ENCODE results near the gene VWF. TPM values are rescaled to one million over a fixed set of nuclear protein-coding genes. Genes with fewer than 3 reads are reported as not detected.

Gene VWF
- total RNA-seq, 2 donors from 2014 or later: 164 to 251 TPM

DNA sequence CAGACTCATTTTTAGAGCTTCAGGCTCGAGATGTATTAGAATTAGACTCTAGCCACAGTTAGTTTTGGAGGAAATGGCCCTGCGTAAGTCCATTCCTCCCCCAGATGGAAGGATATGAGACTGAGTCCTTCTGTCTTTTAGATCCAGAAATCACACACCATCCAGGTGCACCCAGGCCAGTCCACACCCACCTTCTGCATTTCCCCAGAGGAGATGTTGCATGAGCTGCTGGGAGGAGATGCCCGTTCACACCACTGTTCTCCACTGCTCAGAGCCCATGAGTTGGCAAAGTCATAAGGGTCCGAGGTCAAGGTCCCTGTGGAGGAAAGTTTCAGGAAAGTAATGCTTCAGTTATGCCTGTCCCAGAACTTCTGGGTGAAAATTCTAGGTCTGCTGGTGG lies 29.2 kb downstream of the VWF start:
- Histone ChIP-seq H3K9me3 (no peaks in the 10 kb centered on the region), H3K4me1 (ENCODE audit: control insufficient read depth in 1 of 2, low read depth in 2 of 2) (peaks cover 10 to 19% of the 10 kb centered on the region in 2 donors), H3K27ac (no peak overlapping the region), H3K36me3 (no peaks in the 10 kb centered on the region), H3K27me3 (replicated peaks; ENCODE audit: insufficient read depth) (no peaks in the 10 kb centered on the region), H3K4me3 (no peak overlapping the region)
- TF ChIP-seq CTCF (IDR thresholded peaks at IDR 0.05): no peak
- DNase-seq (ENCODE audit: low spot score): no peak
- no peak for ATAC-seq (ENCODE audit: insufficient number of reproducible peaks, low FRiP score, low read depth)

- H3K27ac ChIP-seq: peak overlapping the region; percentile 54 to 76
- H3K9me3 ChIP-seq: no peaks in the 10 kb centered on the region
- no peak overlapping the region for H3K4me3 ChIP-seq
- no peaks in the 10 kb centered on the region for H3K27me3 ChIP-seq (replicated peaks; ENCODE audit: insufficient read depth)
- ATAC-seq (ENCODE audit: insufficient number of reproducible peaks, low FRiP score, low read depth): no peak
- no peak for TF ChIP-seq CTCF (IDR thresholded peaks at IDR 0.05)
- no peak for DNase-seq (ENCODE audit: low spot score)
- no peaks in the 10 kb centered on the region for H3K36me3 ChIP-seq
- peaks cover 10 to 19% of the 10 kb centered on the region in 2 donors for H3K4me1 ChIP-seq (ENCODE audit: control insufficient read depth in 1 of 2, low read depth in 2 of 2)
Measured at GRCh38 chr12:6093764-6094163, 30.7 kb downstream of the VWF start.

DNA sequence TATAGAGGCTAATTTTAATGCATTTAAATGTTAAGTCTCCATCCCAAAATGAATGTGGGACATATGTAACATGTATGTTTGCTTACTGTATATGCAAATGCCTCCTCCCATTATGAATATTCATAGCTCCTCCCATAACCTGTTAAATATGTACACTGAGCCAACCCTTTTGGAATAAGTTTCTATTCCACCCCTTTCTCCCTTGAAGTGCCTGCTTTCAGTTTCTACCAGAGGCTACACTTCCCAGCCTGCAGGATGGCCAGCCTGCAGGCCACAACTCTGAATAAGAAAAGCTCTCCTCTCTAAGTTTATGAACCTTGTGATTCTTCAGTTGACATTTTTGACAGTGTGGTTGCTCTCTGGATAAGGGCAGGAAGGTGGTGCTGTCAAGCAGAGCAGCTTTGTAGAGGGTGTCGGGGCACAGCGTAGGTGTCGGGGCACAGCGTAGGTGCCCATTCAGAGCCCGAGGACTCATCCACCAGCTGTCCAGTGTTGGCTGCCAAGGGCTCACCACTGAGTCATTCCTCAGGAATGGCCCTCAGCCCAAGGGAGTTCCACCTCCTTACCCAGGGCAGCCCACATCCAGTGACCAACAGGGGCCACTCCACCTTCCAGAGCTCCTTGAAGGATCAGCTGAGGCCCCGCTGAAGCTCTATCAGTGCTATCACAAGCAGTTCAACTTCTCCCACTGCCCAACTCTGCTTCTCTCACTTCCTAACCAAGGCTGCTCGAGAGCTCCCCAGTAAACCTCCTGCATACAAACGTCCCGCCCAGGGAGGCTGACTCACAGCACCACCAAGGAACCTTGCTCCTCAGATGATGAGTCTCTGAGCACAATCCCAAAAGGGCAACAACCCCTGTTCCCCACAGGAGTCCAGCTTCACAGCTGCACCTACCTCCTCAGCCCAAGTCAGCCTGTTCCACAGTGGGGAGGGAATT lies 31.4 kb downstream of the VWF start:
- H3K4me3 ChIP-seq: peak overlapping the region; percentile 47
- H3K9me3 ChIP-seq: no peaks in the 10 kb centered on the region
- peak overlapping the region; percentile 54 to 76 for H3K27ac ChIP-seq
- no peaks in the 10 kb centered on the region for H3K27me3 ChIP-seq (replicated peaks; ENCODE audit: insufficient read depth)
- H3K36me3 ChIP-seq: no peaks in the 10 kb centered on the region
- DNase-seq (ENCODE audit: low spot score) (peak; percentile 41), ATAC-seq (ENCODE audit: insufficient number of reproducible peaks, low FRiP score, low read depth) (peak; percentile 63)
- H3K4me1 ChIP-seq (ENCODE audit: control insufficient read depth in 1 of 2, low read depth in 2 of 2): peaks cover 10 to 19% of the 10 kb centered on the region in 2 donors
- no peak for TF ChIP-seq CTCF (IDR thresholded peaks at IDR 0.05)

GRCh38 chr12:6091786-6092566 lies 32.5 kb downstream of the VWF start:
- DNase-seq (ENCODE audit: low spot score) (no peak), ATAC-seq (ENCODE audit: insufficient number of reproducible peaks, low FRiP score, low read depth) (no peak)
- H3K27ac ChIP-seq: no peak overlapping the region
- H3K4me1 ChIP-seq (ENCODE audit: control insufficient read depth in 1 of 2, low read depth in 2 of 2): peaks cover 10 to 19% of the 10 kb centered on the region in 2 donors
- no peaks in the 10 kb centered on the region for H3K27me3 ChIP-seq (replicated peaks; ENCODE audit: insufficient read depth)
- no peaks in the 10 kb centered on the region for H3K36me3 ChIP-seq
- TF ChIP-seq CTCF (IDR thresholded peaks at IDR 0.05): no peak
- no peak overlapping the region for H3K4me3 ChIP-seq
- H3K9me3 ChIP-seq: no peaks in the 10 kb centered on the region

- Histone ChIP-seq H3K4me3 (no peak overlapping the region), H3K4me1 (ENCODE audit: control insufficient read depth in 1 of 2, low read depth in 2 of 2) (peaks cover 10 to 19% of the 10 kb centered on the region in 2 donors), H3K9me3 (no peaks in the 10 kb centered on the region), H3K27me3 (replicated peaks; ENCODE audit: insufficient read depth) (no peaks in the 10 kb centered on the region), H3K27ac (no peak overlapping the region), H3K36me3 (no peaks in the 10 kb centered on the region)
- TF ChIP-seq CTCF (IDR thresholded peaks at IDR 0.05): no peak
- DNase-seq (ENCODE audit: low spot score): no peak
- ATAC-seq (ENCODE audit: insufficient number of reproducible peaks, low FRiP score, low read depth): no peak
Measured at GRCh38 chr12:6090803-6091202, 33.7 kb downstream of the VWF start.
